ENCODE data around the gene TMX4. TPM values are rescaled to one million over a fixed set of nuclear protein-coding genes. Genes with fewer than 3 reads are reported as not detected.

The TMX4 gene
- total and polyA plus RNA-seq, 2 of the 4 experiments (the other 2 are of a cell fraction), result 5.4 to 13.6 TPM

- no peak overlapping the region for H3K4me3 ChIP-seq (ENCODE audit: insufficient read depth, low read depth, low read length)
These were observed 33.6 kb downstream of the TMX4 start for GRCh38 chr20:7985916-7986315.

More at GRCh38 chr20:7985916-7986315, 33.6 kb downstream of the TMX4 start:
- H2AFZ ChIP-seq (replicated peaks; ENCODE audit: low read length, poor library complexity), result no peak overlapping the region
- no peak overlapping the region for H3K4ac ChIP-seq (ENCODE audit: low read depth, low read length)
- no peak overlapping the region for H3K23ac ChIP-seq (ENCODE audit: low read depth, low read length)
- no peak overlapping the region for H3K9ac ChIP-seq (ENCODE audit: low read depth, low read length)
- BruUV-seq (replicated peaks), result no TSS peak
- H2AK5ac ChIP-seq (ENCODE audit: low read depth, low read length), result no peak overlapping the region
- WGBS, 2 experiments (ENCODE audit: extremely low coverage in 2 of 2, insufficient read length in 1 of 2), result no CpG with 5 or more reads among the region's 4 CpGs
- H2BK5ac ChIP-seq (ENCODE audit: low read depth, low read length, poor library complexity, severe bottlenecking), result no peak overlapping the region
- H3K27ac ChIP-seq (ENCODE audit: insufficient read depth, low read length), result no peak overlapping the region
- in situ Hi-C loops (cut with MboI; ENCODE audit: low sequenced_read_pairs), result no loop called here
- H4K91ac ChIP-seq (ENCODE audit: insufficient read depth, low read depth, low read length), result no peak overlapping the region
- ChIA-PET CTCF (no interaction called here), POLR2A (ENCODE audit: unreplicated experiment) (no interaction called here)
- no peak overlapping the region for H3K4me2 ChIP-seq (ENCODE audit: low read depth, low read length)
- dilution Hi-C loops (cut with HindIII; ENCODE audit: low sequenced_read_pairs, unreplicated experiment), result no loop called here
- peaks cover 3% of the 10 kb centered on the region; the same call in 1 of the 2 replicates for H3K9me1 ChIP-seq (ENCODE audit: insufficient read depth, low read length)
- H4K20me1 ChIP-seq (ENCODE audit: insufficient read depth, low read length), result no peaks in the 10 kb centered on the region
- no peak overlapping the region for H3K18ac ChIP-seq (ENCODE audit: low read depth, low read length)
- H4K8ac ChIP-seq (ENCODE audit: low read depth in 2 of 2, low read length in 2 of 2), result no peak overlapping the region
- no peaks in the 10 kb centered on the region for H3K4me1 ChIP-seq (ENCODE audit: control insufficient read depth, insufficient read depth, low read length)
- H3K36me3 ChIP-seq (ENCODE audit: control insufficient read depth, insufficient read depth, low read length), result peaks cover 5% of the 10 kb centered on the region; the same call in 1 of the 2 replicates
- H2BK120ac ChIP-seq (ENCODE audit: low read depth, low read length), result no peak overlapping the region
- H3K9me3 ChIP-seq (ENCODE audit: control insufficient read depth, insufficient read depth, low read length), result no peaks in the 10 kb centered on the region
- ATAC-seq (ENCODE audit: low read depth), result no peak
- no peak overlapping the region for H4K5ac ChIP-seq (ENCODE audit: low read depth, low read length)
- no peaks in the 10 kb centered on the region for H3K79me1 ChIP-seq (ENCODE audit: low read depth in 1 of 2, low read length in 2 of 2)
- TF ChIP-seq, protein P1, sequence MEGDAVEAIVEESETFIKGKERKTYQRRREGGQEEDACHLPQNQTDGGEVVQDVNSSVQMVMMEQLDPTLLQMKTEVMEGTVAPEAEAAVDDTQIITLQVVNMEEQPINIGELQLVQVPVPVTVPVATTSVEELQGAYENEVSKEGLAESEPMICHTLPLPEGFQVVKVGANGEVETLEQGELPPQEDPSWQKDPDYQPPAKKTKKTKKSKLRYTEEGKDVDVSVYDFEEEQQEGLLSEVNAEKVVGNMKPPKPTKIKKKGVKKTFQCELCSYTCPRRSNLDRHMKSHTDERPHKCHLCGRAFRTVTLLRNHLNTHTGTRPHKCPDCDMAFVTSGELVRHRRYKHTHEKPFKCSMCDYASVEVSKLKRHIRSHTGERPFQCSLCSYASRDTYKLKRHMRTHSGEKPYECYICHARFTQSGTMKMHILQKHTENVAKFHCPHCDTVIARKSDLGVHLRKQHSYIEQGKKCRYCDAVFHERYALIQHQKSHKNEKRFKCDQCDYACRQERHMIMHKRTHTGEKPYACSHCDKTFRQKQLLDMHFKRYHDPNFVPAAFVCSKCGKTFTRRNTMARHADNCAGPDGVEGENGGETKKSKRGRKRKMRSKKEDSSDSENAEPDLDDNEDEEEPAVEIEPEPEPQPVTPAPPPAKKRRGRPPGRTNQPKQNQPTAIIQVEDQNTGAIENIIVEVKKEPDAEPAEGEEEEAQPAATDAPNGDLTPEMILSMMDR (conservative IDR thresholded peaks at IDR 0.05; ENCODE audit: low read depth, low read length), result no peak
- no peak for TF ChIP-seq MAFK (IDR thresholded peaks at IDR 0.05; ENCODE audit: low read depth, low read length)
- TF ChIP-seq CEBPB (IDR thresholded peaks at IDR 0.05; ENCODE audit: low read depth, low read length), result no peak
- TF ChIP-seq MXI1 (IDR thresholded peaks at IDR 0.05; ENCODE audit: borderline replicate concordance, low read depth, low read length), result no peak
- no peak for TF ChIP-seq RAD21 (IDR thresholded peaks at IDR 0.05; ENCODE audit: low read length)
- TF ChIP-seq MAZ (IDR thresholded peaks at IDR 0.05; ENCODE audit: borderline replicate concordance, low read depth, low read length), result no peak
- TF ChIP-seq RFX5 (IDR thresholded peaks at IDR 0.05; ENCODE audit: low read depth, low read length), result no peak
- no peak for TF ChIP-seq FOS (IDR thresholded peaks at IDR 0.05; ENCODE audit: low read depth, low read length)
- TF ChIP-seq BHLHE40 (IDR thresholded peaks at IDR 0.05; ENCODE audit: low read depth, low read length), result no peak
- no peak for TF ChIP-seq POLR2A (IDR thresholded peaks at IDR 0.05; ENCODE audit: low read depth, low read length)
- TF ChIP-seq, protein P2, sequence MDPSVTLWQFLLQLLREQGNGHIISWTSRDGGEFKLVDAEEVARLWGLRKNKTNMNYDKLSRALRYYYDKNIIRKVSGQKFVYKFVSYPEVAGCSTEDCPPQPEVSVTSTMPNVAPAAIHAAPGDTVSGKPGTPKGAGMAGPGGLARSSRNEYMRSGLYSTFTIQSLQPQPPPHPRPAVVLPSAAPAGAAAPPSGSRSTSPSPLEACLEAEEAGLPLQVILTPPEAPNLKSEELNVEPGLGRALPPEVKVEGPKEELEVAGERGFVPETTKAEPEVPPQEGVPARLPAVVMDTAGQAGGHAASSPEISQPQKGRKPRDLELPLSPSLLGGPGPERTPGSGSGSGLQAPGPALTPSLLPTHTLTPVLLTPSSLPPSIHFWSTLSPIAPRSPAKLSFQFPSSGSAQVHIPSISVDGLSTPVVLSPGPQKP (IDR thresholded peaks at IDR 0.05; ENCODE audit: borderline replicate concordance, low read depth, low read length), result no peak
- no peak for TF ChIP-seq CHD1 (IDR thresholded peaks at IDR 0.05; ENCODE audit: low read depth, low read length)
- TF ChIP-seq RCOR1 (IDR thresholded peaks at IDR 0.05; ENCODE audit: insufficient replicate concordance, low read length), result no peak
- H2AK9ac ChIP-seq (replicated peaks; ENCODE audit: low read depth, low read length, poor library complexity), result no peak overlapping the region
- no peaks in the 10 kb centered on the region for H3K27me3 ChIP-seq (ENCODE audit: control insufficient read depth, insufficient read depth, low read length)
- H2BK20ac ChIP-seq (ENCODE audit: low read depth, low read length), result no peak overlapping the region
- intact Hi-C loops (cut with micrococcal nuclease), result no loop called here
- no peak overlapping the region for H3K14ac ChIP-seq (replicated peaks; ENCODE audit: low read depth, low read length)
- no peak overlapping the region for H3K56ac ChIP-seq (ENCODE audit: extremely low read depth, insufficient read depth, low read length)
- DNase-seq, result no peak
- no peak overlapping the region for H2BK15ac ChIP-seq (ENCODE audit: low read depth, low read length)

Measured in IMR-90 (cell line).